Neural progenitor cell (in vitro differentiated cells): Measurements from ENCODE around the gene GIGYF2. TPM values are rescaled to one million over a fixed set of nuclear protein-coding genes. Genes with fewer than 3 reads are reported as not detected.

ENCODE experiments used
- DNase-seq: peaks from one replicate; pipeline ENCODE4 v3.0.0-alpha.2; 2016; ENCODE audit warnings: low spot score
- H2AFZ ChIP-seq: fragments of 200-600 bp; sonication (generic); replicated peaks from 2 replicates; pipeline ENCODE4 v1.6.1; 2016; ENCODE audit warnings: antibody characterized with exemption
- H3F3A ChIP-seq: fragments of 200-600 bp; sonication (generic); 2 replicates; pipeline ENCODE4 v1.6.1; 2016; ENCODE audit warnings: antibody characterized with exemption, low read depth
- H3K27ac ChIP-seq: fragments of 200-600 bp; sonication (generic); 2 replicates; pipeline ENCODE4 v1.5.1; 2016; ENCODE audit warnings: mild to moderate bottlenecking
- H3K27me3 ChIP-seq: fragments of 200-600 bp; sonication (generic); 2 replicates; pipeline ENCODE4 v1.6.1; 2016; ENCODE audit warnings: mild to moderate bottlenecking, moderate library complexity
- H3K36me3 ChIP-seq: fragments of 200-600 bp; sonication (generic); 2 replicates; pipeline ENCODE4 v1.5.1; 2016
- H3K4me1 ChIP-seq: fragments of 200-600 bp; sonication (generic); 2 replicates; pipeline ENCODE4 v1.6.1; 2016; ENCODE audit warnings: mixed run types
- H3K4me2 ChIP-seq: fragments of 200-600 bp; sonication (generic); 2 replicates; pipeline ENCODE4 v1.6.1; 2016
- H3K4me3 ChIP-seq: fragments of 200-600 bp; sonication (generic); 2 replicates; pipeline ENCODE4 v1.5.1; 2016
- H3K79me2 ChIP-seq: fragments of 200-600 bp; sonication (generic); 2 replicates; pipeline ENCODE4 v1.6.1; 2016; ENCODE audit warnings: low read depth
- H3K9ac ChIP-seq: fragments of 200-600 bp; sonication (generic); 2 replicates; pipeline ENCODE4 v1.6.1; 2016
- H3K9me3 ChIP-seq: fragments of 200-600 bp; sonication (generic); 2 replicates; pipeline ENCODE4 v1.5.1; 2016; ENCODE audit warnings: low read depth
- H4K20me1 ChIP-seq: fragments of 200-600 bp; sonication (generic); 2 replicates; pipeline ENCODE4 v1.6.1; 2016; ENCODE audit warnings: low read depth
- H3K27ac Mint-ChIP-seq: 3 replicates; pipeline ENCODE4 v1.8.0; 2021; ENCODE audit warnings: mixed read lengths
- H3K27me3 Mint-ChIP-seq: 2 replicates; pipeline ENCODE4 v1.8.0; 2022; ENCODE audit warnings: low read depth, mild to moderate bottlenecking, inconsistent platforms, moderate library complexity, mixed read lengths; ENCODE audit not compliant: insufficient read depth
- H3K36me3 Mint-ChIP-seq: 3 replicates; pipeline ENCODE4 v1.8.0; 2021; ENCODE audit warnings: mixed read lengths
- H3K4me1 Mint-ChIP-seq: 3 replicates; pipeline ENCODE4 v1.8.0; 2021; ENCODE audit warnings: mixed read lengths
- H3K4me3 Mint-ChIP-seq: 3 replicates; pipeline ENCODE4 v1.8.0; 2021; ENCODE audit warnings: mild to moderate bottlenecking, moderate library complexity, mixed read lengths
- H3K9me3 Mint-ChIP-seq: 3 replicates; pipeline ENCODE4 v1.8.0; 2020; ENCODE audit warnings: mixed read lengths
- CTCF ChIP-seq: fragments of 200-600 bp; sonication (generic); IDR thresholded peaks from 2 replicates; pipeline ENCODE4 v1.5.1; 2017; ENCODE audit warnings: antibody characterized with exemption, mild to moderate bottlenecking
- EZH2 ChIP-seq: fragments of 200-600 bp; sonication (generic); IDR thresholded peaks from 2 replicates; pipeline ENCODE4 v1.6.1; 2017; ENCODE audit warnings: antibody characterized with exemption, mild to moderate bottlenecking, moderate library complexity
- EZH2phosphoT487 ChIP-seq: fragments of 200-600 bp; sonication (generic); IDR thresholded peaks from 2 replicates; pipeline ENCODE4 v1.6.1; 2017; ENCODE audit warnings: antibody characterized with exemption
- total RNA-seq: library from RNA; depleted of rRNA; stranded (reverse); fragments of >200 nt; gene quantifications from 2 replicates; pipeline ENCODE4 v1.2.3, GENCODE V29; 2015; ENCODE audit warnings: low replicate concordance

GIGYF2 gene
- total RNA-seq, 1 donor from 2014 or later: 76.3 TPM

DNA sequence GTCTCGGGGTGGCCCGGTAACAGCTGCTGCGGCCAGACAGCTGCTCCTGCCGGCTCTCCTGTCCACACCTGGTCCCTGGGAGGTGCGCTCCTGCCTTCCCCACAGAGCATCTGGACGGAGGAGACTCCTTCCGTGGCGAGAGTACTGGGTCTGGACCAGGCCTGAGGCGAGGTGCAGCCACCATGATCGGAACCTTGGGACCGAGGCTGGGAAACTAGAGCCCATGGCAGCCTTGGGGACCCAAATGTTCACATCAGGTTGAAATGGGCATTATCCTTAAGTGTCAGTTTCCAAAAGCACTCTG lies 628 bp downstream of the GIGYF2 start:
- Histone ChIP-seq H2AFZ (peak overlapping the region; percentile 94), H3K27me3 (no peaks in the 10 kb centered on the region), H3K27ac (peak overlapping the region; percentile 96), H3K4me2 (peak overlapping the region; percentile 84), H3K4me3 (peak overlapping the region; percentile 99), H4K20me1 (peaks cover 40% of the 10 kb centered on the region), H3F3A (no peaks in the 10 kb centered on the region), H3K36me3 (no peaks in the 10 kb centered on the region), H3K4me1 (peaks cover 25% of the 10 kb centered on the region), H3K79me2 (peaks cover 56% of the 10 kb centered on the region), H3K9ac (peak overlapping the region; percentile 98), H3K9me3 (no peaks in the 10 kb centered on the region)
- TF ChIP-seq CTCF (no peak), EZH2phosphoT487 (no peak), EZH2 (no peak)
- peak overlapping the region; percentile 88 for H3K27ac Mint-ChIP-seq
- H3K36me3 Mint-ChIP-seq: peaks cover 16% of the 10 kb centered on the region
- peak overlapping the region; percentile 96 for H3K4me3 Mint-ChIP-seq
- H3K4me1 Mint-ChIP-seq: peaks cover 34% of the 10 kb centered on the region
- H3K9me3 Mint-ChIP-seq: no peaks in the 10 kb centered on the region
- H3K27me3 Mint-ChIP-seq: peaks cover 8% of the 10 kb centered on the region
- DNase-seq: no peak

GRCh38 chr2:232698556-232699091 lies 1.5 kb downstream of the GIGYF2 start:
- Mint-ChIP-seq H3K4me1 (peaks cover 34% of the 10 kb centered on the region), H3K9me3 (no peaks in the 10 kb centered on the region), H3K4me3 (peak overlapping the region; percentile 96), H3K36me3 (peaks cover 16% of the 10 kb centered on the region), H3K27me3 (peaks cover 8% of the 10 kb centered on the region), H3K27ac (peak overlapping the region; percentile 2)
- TF ChIP-seq EZH2: no peak
- TF ChIP-seq EZH2phosphoT487: no peak
- TF ChIP-seq CTCF: no peak
- Histone ChIP-seq H4K20me1 (peaks cover 48% of the 10 kb centered on the region), H3K4me1 (peaks cover 25% of the 10 kb centered on the region), H3K4me2 (peak overlapping the region; percentile 84), H3K4me3 (peak overlapping the region; percentile 99), H3K79me2 (peaks cover 64% of the 10 kb centered on the region), H3K27me3 (no peaks in the 10 kb centered on the region), H3K9me3 (no peaks in the 10 kb centered on the region), H3F3A (no peaks in the 10 kb centered on the region), H3K36me3 (no peaks in the 10 kb centered on the region), H2AFZ (no peak overlapping the region), H3K27ac (no peak overlapping the region), H3K9ac (peak overlapping the region; percentile 98)
- no peak for DNase-seq

DNA sequence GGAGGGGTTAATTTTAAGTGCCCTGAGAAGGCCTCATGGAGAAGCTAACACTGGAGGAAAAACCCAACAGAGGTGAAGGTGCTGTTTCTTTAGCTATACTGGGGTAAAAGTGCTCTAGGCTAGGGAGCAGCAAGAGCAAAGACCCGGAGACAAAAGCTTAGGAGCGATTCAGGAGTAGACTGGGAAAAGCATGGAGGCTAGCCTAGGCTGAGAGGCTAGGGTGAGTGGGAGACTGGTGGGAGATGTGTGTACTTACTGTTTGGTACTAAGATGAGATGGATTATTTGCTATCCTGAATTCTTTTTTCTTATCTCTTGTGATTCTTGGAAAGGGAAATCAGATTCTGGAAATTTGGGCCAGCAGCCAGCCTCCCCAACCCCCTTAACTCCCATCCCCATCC lies 2.0 kb downstream of the GIGYF2 start:
- Histone ChIP-seq H3K4me1 (peaks cover 25% of the 10 kb centered on the region), H3K36me3 (no peaks in the 10 kb centered on the region), H2AFZ (no peak overlapping the region), H3K4me3 (peak overlapping the region; percentile 99), H3K27ac (no peak overlapping the region), H3K27me3 (no peaks in the 10 kb centered on the region), H3F3A (no peaks in the 10 kb centered on the region), H4K20me1 (peaks cover 52% of the 10 kb centered on the region), H3K9me3 (no peaks in the 10 kb centered on the region), H3K79me2 (peaks cover 69% of the 10 kb centered on the region), H3K9ac (no peak overlapping the region), H3K4me2 (peak overlapping the region; percentile 84)
- TF ChIP-seq EZH2 (no peak), EZH2phosphoT487 (no peak), CTCF (no peak)
- H3K4me1 Mint-ChIP-seq: peaks cover 34% of the 10 kb centered on the region
- H3K27me3 Mint-ChIP-seq: peaks cover 8% of the 10 kb centered on the region
- peak; percentile 34 for DNase-seq
- no peaks in the 10 kb centered on the region for H3K9me3 Mint-ChIP-seq
- H3K27ac Mint-ChIP-seq: peak overlapping the region; percentile 2
- peak overlapping the region; percentile 96 for H3K4me3 Mint-ChIP-seq
- peaks cover 20% of the 10 kb centered on the region for H3K36me3 Mint-ChIP-seq
